ENCODE data around the gene MYLK4. TPM values are rescaled to one million over a fixed set of nuclear protein-coding genes. Genes with fewer than 3 reads are reported as not detected.

The MYLK4 gene
- total and polyA plus RNA-seq, 2 of the 13 experiments (the other 11 are each of a cell fraction or from before 2014, with no cell fraction given): 0.26 to 0.29 TPM

- TF ChIP-seq, protein P1, sequence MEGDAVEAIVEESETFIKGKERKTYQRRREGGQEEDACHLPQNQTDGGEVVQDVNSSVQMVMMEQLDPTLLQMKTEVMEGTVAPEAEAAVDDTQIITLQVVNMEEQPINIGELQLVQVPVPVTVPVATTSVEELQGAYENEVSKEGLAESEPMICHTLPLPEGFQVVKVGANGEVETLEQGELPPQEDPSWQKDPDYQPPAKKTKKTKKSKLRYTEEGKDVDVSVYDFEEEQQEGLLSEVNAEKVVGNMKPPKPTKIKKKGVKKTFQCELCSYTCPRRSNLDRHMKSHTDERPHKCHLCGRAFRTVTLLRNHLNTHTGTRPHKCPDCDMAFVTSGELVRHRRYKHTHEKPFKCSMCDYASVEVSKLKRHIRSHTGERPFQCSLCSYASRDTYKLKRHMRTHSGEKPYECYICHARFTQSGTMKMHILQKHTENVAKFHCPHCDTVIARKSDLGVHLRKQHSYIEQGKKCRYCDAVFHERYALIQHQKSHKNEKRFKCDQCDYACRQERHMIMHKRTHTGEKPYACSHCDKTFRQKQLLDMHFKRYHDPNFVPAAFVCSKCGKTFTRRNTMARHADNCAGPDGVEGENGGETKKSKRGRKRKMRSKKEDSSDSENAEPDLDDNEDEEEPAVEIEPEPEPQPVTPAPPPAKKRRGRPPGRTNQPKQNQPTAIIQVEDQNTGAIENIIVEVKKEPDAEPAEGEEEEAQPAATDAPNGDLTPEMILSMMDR (CRISPR knock-in tag; IDR thresholded peaks at IDR 0.05): no peak
- TF ChIP-seq ZNF235 (CRISPR knock-in tag; IDR thresholded peaks at IDR 0.05; ENCODE audit: borderline replicate concordance) (no peak), ZNF678 (CRISPR knock-in tag; IDR thresholded peaks at IDR 0.05) (no peak), PPARG (CRISPR knock-in tag; conservative IDR thresholded peaks at IDR 0.05) (no peak), MYNN (CRISPR knock-in tag; IDR thresholded peaks at IDR 0.05; ENCODE audit: low read depth) (no peak)
Measured at GRCh38 chr6:2784061-2784460, 33.3 kb upstream of the MYLK4 start (continued).

GRCh38 chr6:2783188-2783963 lies 32.7 kb upstream of the MYLK4 start:
- Histone ChIP-seq H3K4me2 (ENCODE audit: low read depth, low read length) (no peak overlapping the region), H2AFZ (ENCODE audit: low read length) (no peak overlapping the region), H3K27ac (ENCODE audit: extremely low read length, insufficient read depth, low read length) (no peak overlapping the region), H3K36me3 (replicated peaks in 1 of 2; ENCODE audit: control insufficient read depth in 1 of 2, insufficient read depth in 2 of 2, low read length in 2 of 2) (peaks cover 25 to 80% of the 10 kb centered on the region in 2 experiments), H3K4me3 (replicated peaks in 1 of 3; ENCODE audit: insufficient read depth in 1 of 3, low read depth in 2 of 3, low read length in 3 of 3) (no peak overlapping the region), H3K9ac (ENCODE audit: insufficient read depth, low read depth, low read length) (no peak overlapping the region), H3K79me2 (ENCODE audit: insufficient read depth, low read length) (peaks cover 10% of the 10 kb centered on the region), H4K20me1 (ENCODE audit: insufficient read depth, low read length) (peaks cover 3% of the 10 kb centered on the region; the same call in 1 of the 2 replicates), H3K27me3 (ENCODE audit: control insufficient read depth in 1 of 2, insufficient read depth in 2 of 2, low read length in 2 of 2) (no peaks in the 10 kb centered on the region), H3K9me3 (ENCODE audit: low read length) (no peaks in the 10 kb centered on the region), H3K4me1 (ENCODE audit: insufficient read depth, low read length) (no peaks in the 10 kb centered on the region)
- intact Hi-C loops (cut with micrococcal nuclease; ENCODE audit: unreplicated experiment): no loop called here
- POLR2A ChIA-PET: interaction anchor here (1.1 kb wide), 1 partner anchor 17 kb away, joined by 4 read pairs; no protein-coding TSS in a partner anchor
- peak; percentile 54 for ATAC-seq
- no TSS peak for BruUV-seq (replicated peaks)
- CTCF ChIA-PET (ENCODE audit: low intra/inter-chr PET ratio, low total read pairs): no interaction called here
- FAIRE-seq: no peak
- in situ Hi-C loops (cut with HindIII; ENCODE audit: extremely low pct_ligation_motif_present, low pct_unique_long_range_greater_than_20kb): no loop called here
- 94% methylated on average over 19 of the region's 19 CpGs for WGBS (ENCODE audit: low lambda C conversion rate)
- no peak for DNase-seq (ENCODE audit: low spot score)
- TF ChIP-seq HNF1A (IDR thresholded peaks at IDR 0.05; ENCODE audit: low read depth): no peak
- TF ChIP-seq HNF1A (CRISPR knock-in tag; IDR thresholded peaks at IDR 0.05; ENCODE audit: borderline replicate concordance): no peak
- no peak for TF ChIP-seq ZNF724P (CRISPR knock-in tag; IDR thresholded peaks at IDR 0.05; ENCODE audit: borderline replicate concordance)
- TF ChIP-seq POLR2G (IDR thresholded peaks at IDR 0.05; ENCODE audit: low read depth, low read length): 0 out of 2 replicates have a peak, but pooled peaks have one; percentile 34
- TF ChIP-seq AGO2 (optimal IDR thresholded peaks at IDR 0.05; ENCODE audit: low read depth, low read length): peak; percentile 62
- TF ChIP-seq MIER2 (CRISPR knock-in tag; IDR thresholded peaks at IDR 0.05): no peak
- TF ChIP-seq ZNF263 (CRISPR knock-in tag; IDR thresholded peaks at IDR 0.05): no peak
- no peak for TF ChIP-seq PCBP1 (IDR thresholded peaks at IDR 0.05; ENCODE audit: borderline replicate concordance, low read depth, low read length)
- TF ChIP-seq ZNF430 (CRISPR knock-in tag; IDR thresholded peaks at IDR 0.05): no peak
- TF ChIP-seq ZNF234 (CRISPR knock-in tag; conservative IDR thresholded peaks at IDR 0.05): no peak

Measured in HepG2 (cell line).